Measurements from ENCODE around the gene CDCP1.

Gene CDCP1

DNA sequence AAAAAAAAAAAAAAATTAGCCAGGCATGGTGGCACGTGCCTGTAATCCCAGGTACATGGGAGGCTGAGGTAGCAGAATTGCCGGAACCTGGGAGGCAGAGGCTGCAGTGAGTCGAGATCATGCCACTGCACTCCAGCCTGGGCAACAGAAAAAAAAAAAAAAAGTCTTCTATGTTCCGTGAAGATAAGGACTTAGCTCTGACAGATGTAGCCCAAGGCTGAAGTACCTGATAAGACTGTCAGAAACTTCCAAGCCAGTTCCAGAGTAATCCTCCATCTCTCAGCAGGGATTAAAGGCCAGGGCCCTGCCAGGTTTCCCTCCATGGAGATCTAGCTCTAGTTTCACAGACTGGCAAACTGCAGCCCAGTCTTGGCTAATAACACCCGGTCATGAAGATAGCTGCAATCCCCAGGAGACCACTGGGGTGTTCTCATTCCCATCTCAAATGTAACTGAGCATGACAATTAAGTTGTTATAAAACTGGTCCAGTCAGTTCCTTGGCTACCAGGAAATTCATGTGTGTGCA lies 8.5 kb downstream of the CDCP1 start:
- no peak for DNase-seq (ENCODE audit: low spot score)

DNA sequence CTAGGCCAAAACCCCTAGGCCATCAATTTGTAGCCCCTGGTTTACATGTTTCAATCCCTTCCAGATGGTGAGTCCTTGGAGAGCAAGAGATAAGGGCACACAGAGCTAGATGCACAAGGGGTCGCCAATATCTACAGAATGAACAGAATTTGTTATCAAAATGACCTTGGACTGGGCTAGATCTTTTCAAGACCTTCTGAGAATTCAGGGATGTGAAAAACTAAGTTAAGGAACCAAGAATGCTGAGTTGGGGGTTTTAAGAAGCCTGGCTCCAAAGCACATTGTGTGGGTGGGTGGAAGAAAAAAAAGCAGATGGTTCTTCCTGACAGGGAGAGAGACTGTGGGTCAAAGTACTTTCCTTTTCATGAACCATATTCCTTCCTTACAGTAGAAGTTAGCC lies 10.2 kb downstream of the CDCP1 start:
- no peak for DNase-seq (ENCODE audit: low spot score)

DNA sequence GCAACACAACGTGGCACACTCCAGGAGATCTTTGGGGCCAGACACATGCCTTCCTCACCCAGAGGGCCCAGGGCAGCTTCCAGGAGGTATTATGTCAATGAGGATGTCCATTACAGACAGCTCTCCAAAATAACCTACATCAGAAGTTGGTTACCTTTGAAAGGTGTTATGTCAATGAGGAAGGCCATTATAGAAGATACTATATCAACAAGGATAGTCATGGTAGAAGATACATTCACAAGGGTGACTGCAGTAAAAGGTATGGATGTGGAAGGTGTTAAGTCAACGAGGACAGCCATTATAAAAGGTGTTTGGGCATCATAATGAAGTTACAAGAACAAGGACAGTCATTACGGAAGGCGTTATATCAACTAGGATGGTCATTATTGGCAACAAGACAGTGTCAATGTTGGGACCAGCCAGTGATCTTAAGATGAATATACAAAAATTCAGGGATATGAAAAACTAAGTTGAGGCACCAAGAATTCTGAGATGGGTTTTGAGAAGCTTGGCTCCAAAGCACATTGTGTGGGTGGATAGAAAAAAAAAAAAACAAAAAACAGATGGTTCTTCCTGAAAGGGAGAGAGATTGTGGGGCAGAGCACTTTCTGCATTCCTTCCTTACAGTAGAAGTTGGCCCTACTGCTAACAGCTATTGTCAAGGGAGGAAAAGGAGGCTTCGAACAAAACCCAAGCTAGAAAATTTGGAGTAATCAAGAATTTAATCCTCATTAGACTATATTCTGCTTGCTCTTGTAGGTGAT lies 11.2 kb downstream of the CDCP1 start:
- no peak for DNase-seq (ENCODE audit: low spot score)

DNA sequence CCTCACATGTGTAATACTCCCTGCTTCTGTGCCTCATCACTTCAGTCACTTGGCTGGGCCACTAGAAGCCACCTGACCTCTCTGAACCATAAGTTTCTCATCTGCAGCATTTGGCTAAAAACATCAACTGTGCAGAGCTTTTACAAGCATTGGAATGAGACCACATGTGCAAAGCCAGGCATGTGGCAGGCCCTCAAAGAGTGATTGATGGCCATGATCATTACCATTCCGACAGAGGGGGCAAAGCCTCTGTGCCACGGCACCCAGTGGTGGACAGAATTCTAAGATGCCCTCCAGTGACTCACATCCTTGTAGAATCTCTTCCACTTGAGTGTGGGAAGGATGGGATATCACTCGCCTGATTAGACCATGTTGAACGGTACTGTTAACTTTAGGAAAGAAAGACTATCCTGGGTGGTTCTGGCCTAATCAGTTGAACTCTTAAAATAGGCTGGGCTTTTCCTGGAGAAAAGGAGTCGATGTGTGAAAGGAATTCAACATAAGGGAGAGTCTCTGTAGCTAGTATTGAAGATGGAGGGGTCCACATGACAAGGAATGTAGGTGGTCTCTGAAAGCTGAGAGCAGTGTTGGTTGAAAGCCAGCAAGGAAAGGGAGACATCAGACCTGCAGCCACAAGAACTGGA lies 13.5 kb downstream of the CDCP1 start:
- no peak for DNase-seq (ENCODE audit: low spot score)

DNA sequence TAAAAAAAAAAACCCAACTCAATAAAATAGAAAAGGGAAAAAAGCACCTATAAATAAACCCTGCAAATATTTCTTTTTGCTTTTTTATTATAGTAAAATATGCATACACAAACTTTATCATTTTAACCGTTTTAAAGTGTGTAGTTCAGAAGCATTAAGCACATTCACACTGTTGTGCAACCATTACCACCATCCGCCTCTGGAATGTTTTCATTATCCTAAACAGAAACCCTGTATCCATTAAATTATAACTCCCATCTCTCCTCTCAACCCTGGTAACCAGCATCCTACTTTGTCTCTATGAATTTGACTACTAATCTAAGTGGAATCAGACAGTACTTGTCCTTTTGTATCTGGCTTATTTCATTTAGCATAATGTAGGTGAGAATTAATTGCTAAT lies 15.0 kb downstream of the CDCP1 start:
- DNase-seq (ENCODE audit: low spot score) = no peak

DNA sequence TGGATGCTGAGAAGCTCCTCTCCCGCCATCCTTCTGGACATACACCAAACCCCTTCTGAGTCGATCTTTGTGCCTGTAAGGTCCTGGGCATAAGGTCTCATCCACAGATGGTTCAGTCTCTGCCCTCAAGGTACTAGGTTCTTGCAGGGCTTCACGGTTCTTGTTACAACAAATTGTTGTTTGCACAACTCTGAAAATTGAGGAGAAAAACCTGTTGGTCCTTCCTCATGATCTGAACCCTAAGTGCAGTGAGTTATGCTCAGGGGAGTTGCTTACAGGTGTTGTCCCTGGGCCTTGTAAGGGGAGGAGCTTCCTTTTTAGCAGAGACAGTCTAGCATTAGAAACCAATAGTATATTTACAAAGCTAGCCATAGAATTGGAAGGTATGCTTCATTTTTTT lies 15.7 kb downstream of the CDCP1 start:
- DNase-seq (ENCODE audit: low spot score) = no peak

DNA sequence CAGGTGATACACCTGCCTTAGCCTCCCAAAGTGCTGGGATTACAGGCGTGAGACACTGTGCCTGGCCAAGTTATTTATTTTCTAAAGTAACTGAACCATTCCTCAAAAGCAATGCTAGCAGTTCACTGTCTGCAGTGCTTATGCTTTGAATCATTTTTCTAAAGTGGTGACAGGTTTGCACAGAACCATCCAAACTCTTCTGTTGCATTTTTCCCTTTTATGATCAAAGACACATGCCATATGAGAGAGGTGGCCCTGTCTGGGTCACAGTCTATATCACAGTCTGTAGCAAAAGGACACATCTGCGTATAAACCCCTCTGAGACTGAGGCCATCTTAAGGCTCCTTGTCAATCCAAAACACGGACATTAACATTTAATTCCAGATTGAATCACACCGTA lies 17.2 kb downstream of the CDCP1 start:
- no peak for DNase-seq (ENCODE audit: low spot score)

DNA sequence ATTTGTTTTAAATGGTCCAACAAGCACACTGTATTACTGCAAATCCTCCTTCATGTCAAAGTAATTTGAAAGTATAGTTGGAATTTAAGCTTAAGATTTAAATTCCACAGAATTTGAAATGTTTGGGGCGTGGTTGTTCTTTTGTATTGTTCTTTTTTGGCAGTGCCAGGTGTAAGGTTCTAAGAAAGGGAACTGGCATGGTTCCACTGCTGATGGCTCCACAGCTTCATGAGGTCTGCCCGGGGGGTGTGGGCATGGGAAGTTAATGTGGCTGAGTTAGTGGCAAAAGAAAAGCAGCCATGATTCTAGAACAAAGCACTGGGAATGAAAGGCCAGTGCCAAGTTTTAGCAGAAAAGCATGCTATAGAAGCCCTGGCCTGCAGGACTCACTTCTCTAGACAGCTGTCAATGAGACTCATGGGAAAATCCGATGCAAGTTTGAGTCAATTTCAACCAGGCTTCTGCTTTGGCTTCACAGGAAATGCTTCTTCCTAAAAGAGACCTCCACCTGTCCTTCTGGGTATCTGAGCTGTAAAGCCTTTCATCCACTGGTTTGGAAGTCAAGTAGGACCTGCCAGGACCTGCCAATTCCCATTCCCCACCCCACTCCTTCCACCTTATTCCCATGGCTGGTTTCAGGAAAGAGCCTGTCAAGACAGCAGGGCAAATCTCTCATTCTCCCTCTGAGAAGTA lies 18.9 kb downstream of the CDCP1 start:
- DNase-seq (ENCODE audit: low spot score) = no peak

DNA sequence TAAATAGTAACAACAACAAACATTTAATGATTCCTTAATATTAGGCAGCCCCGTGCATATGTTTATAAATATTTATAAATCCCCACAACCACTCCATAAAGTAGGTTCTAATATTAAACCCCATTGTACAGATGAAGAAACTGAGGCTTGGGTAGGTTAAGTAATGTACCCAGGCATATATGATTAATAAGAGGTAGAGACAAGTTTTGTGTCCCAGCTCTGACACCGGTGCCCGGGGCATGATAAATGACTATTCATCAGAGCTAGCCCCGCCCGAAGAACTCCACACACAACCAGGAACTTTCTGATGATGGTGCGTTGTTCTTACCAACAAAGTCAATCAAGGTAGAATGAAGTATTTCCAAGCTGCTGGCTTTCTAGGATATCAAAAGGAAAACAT lies 19.4 kb downstream of the CDCP1 start:
- no peak for DNase-seq (ENCODE audit: low spot score)

DNA sequence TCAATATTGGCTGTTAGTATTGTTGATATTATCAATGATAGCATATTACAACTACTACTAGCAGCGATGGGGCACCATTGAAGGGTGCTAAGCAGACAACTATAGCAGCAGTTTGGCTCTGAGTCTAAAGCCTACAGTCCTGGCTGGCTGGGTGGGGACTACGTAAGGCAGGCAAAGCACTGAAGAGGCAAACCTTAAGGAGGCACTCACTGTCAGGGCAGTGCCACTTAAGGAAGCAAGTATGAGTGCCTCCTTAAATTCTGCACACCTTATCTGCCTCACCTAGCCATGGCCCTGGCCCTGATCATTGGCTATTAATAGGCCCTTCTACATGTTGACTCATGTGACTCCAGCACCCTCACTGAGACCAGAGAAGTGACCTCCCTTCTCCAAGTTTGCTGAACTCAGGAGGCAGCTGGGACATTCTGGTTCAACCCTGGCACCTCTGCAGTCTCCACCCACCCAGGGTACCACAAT lies 20.6 kb downstream of the CDCP1 start:
- DNase-seq (ENCODE audit: low spot score) = no peak

DNA sequence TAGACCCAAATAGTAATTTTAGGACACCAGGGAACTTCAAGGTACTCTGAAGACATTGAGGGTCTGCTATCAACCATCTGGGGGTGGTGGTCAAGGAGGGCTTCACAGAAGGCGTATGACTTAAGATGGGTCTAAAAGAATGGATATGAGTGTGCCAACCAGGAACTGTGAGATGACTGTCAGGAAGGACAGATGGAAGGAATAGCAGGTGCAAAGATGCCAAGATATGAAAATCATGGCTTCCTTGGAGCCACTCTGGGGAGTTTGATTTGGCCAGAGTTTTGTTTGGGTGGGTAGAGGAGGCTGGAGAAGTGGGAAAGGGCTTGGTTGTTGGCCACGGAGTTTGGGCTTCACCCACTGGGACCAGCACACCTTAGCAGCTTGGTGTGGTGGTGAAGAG lies 21.2 kb downstream of the CDCP1 start:
- no peak for DNase-seq (ENCODE audit: low spot score)

DNA sequence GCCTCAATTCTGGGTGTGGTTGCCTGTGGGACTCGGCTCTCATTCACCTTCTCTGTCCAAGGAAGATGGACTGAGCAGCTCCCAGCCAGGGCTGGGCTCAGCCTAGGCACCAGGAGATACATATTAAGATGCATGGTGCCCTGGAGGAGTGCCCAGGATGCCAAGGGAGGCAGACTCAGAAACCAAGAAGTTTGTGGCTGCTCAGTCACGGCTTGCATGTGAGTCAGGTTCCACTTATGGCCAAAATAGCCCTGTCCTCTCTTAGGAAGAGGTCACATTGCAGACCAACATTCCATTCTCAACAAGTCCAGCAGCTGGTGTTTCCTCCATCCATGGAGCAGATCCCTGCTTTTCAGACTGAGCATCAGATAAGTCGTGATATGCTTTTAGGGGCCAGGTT lies 21.8 kb downstream of the CDCP1 start:
- DNase-seq (ENCODE audit: low spot score) = peak; percentile 79

DNA sequence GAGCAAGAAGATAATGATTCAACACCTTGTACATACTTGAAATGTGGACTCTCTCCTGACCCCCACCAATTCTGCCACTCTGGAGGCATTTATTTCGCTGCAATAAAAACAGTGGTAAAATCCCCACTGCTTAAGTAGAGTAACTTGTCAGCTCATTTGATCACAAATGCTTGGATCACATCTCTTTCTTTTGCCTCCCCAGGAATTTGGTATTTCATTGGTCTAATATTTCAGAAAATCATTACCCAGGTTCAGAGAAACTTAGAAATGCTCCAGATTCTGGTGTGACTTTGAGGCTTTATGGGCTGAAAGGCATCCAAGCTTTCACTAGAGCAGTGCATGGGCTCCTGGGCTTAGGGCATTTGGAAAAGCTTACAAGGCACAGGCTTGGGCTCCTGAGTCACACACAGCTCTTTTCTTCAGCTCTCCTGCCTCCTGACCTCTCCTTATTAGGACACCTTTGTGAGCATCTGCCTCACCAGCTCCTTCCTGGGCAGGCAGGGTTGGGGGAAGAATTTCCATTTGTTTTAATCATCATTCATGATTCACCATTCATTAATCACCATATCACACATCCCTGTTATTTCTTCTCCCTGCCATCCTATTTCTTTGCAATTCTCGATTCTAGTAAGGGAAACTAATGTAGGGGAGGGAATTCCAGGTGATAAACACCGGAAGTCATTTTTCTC lies 22.5 kb downstream of the CDCP1 start:
- peak; percentile 64 for DNase-seq (ENCODE audit: low spot score)

DNA sequence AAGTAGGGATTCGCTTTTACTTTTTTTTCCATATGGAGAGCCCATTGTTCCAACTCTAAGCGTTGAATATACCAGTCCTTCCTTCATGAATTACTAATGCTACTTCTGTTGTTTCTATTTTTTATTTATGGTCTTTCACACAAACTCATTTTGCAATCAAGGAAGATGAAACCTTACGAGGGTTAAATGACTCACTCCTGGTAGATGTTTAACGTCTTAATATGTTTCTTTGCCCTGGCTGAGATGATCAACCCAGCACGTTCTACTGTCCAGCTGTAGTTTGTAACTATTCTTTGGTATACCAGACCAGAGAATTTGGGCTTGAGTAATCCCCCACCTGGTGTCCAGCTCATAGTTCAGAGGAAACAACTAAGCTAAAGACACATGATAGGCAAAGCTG lies 23.1 kb downstream of the CDCP1 start:
- peak; percentile 52 for DNase-seq (ENCODE audit: low spot score)

DNA sequence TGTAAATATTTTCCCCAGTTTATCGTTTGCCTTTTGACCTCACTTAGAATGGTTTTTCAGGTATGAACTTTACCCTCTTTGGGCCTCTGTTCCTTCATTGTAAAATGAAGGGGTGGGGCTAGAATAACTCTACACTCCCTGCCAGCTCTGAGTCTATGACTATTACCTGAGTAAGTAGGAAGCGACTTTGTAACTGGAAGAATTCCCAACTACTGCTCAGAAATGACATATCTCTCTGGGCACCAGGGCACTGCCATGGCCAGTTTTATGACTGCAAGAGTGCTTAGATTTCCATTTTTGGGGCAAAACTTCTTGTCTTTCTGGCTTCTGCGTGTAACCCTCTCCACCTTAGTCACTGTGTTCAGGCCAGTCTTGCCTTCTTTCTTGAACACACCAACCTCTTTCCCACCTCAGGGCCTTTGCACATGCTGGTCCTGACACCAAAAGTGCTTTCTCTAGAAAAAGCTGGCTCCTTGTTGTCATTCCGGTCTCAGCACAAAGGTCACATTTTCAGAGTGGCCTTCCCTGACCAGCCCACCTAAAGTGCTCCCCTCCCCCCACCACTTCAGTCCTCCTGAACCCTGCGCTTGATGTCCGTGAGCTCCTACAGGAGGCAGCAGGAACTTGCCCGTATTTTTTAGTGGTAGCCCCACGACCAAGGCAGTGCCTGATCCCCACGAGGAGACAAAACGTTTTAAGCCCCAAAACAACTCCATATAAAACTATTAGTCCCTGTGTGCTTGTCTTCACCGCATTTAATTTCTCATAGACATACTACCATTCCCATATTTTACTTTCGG lies 25.6 kb downstream of the CDCP1 start:
- DNase-seq (ENCODE audit: low spot score) = no peak

DNA sequence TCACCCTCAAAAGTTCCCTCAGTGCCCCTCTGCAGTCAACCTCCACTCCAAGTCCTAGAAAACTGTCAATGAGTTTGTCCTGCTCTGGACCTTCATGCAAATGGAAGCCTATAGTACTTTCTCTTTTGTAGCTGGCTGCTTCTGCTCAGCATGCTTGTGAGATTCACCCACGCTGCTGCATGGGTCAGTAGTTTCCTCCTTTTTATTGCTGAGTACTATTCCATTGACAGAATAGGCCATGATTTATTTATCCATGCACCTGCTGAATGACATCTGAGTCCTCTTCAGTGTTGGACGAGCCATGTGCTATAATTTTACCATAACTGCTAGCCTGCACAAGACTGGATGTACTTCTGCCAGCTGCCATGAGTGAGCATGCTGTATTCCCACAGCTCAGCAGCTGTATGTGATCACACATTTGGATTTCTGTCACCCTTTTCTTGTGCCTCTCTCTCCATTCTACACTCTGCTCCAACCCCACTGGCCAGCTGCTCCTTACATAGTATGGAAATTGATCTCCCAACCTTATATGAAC lies 26.3 kb downstream of the CDCP1 start:
- DNase-seq (ENCODE audit: low spot score) = no peak

DNA sequence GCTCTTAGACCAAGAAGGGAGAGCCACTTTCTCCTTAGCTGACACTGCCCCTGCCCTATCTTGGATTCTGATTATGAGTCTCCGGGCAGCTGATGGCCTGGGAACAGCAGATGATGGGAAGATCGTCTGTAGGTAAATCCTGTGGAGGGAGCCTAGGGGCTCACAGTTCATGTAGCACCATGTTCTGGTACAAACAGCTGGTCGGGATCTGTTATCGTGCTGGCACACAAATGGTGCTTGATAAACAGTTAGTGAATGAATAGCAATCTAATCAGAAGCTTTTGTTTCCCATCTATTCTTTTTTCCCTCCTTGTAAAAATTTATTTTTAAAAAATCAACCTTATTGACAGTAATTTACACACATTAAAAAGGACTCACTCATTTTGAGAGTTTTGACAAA lies 26.8 kb downstream of the CDCP1 start:
- DNase-seq (ENCODE audit: low spot score) = no peak

DNA sequence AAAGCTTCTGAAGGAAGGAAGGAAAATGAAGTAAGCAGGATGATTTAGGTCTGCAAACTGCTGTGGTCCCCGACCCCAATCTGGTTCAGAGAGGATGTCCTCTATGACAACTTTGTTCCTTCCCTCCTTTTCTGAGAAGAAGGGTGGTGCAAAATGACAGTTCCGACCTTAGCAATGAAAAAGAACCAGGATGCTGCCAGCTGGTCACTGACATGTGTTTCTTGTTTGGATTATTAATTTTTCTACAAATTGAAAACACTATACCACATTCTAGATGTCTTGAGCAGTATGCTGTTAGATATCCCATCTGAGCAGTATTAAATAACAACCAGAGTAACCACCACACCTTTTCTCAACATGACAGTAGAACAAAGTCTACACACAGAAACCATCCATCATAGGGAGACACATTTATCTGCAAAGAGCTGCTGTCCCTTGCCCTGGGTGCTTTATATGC lies 27.5 kb downstream of the CDCP1 start:
- DNase-seq (ENCODE audit: low spot score) = no peak

DNA sequence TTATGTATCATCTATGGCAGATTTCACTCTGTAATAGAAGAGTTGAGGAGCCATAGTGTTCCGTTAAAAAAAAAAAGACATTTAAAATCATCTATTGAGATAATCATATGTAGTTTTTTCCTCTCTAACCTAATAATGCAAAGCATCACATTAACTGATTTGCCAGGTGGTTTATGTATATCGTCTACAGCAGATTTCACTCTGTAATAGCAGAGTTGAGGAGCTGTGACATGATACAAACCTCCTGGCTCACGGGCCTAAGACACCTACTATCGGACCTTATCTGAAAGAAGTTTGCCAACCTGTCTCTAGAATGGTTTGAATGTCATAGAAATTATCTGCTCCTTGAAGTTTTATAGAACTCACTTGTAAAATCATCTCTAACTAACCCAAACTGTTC lies 29.8 kb downstream of the CDCP1 start:
- DNase-seq (ENCODE audit: low spot score) = no peak

DNA sequence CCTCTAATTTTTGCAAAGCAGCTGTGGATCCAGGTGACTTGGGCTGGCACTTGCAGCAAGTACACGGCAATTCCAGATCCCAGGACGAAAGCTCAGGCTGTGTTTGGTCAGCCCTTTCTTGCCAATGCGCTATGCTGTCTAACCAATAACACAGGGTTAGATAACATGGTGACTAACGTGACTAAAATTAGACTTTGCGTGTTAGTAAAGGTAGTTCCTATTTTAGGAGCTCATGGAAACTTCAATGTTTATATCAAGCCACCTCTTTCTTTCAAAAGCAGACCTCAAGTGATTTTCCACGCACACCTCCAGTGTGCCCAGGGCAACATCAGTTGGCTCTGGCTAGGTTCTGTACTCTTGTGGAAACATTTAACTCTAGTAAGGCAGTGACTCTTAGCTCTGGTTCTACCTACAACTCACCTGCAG lies 32.5 kb downstream of the CDCP1 start:
- no peak for DNase-seq (ENCODE audit: low spot score)

DNA sequence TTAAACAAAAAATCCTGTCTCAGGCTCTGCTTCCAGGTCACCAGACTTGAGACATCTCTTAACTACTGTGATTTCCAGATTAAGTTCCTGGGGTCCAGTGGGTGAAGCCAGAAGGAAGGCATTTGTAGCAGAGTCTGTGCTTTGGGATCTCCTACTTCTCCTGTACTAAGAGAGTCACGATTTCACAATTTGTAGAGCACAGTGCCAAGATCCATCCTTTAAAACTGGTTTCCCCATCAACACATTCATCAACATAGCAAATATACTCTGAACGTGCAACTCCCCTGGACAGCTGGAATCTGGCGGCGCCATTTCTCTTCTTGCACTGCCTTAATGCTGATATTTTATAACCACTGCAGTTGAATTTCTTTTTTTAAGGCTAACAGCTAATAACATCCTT lies 33.2 kb downstream of the CDCP1 start:
- DNase-seq (ENCODE audit: low spot score) = no peak

Measured in AG08396 (cell line).